IPS DF 6.9 (cell line): ENCODE measurements around the gene MPG.

ENCODE experiments used
- DNase-seq: peaks from one replicate; pipeline ENCODE4 v3.0.0-alpha.2; 2013; ENCODE audit warnings: low read depth, low spot score
- H3K27ac ChIP-seq: one replicate; pipeline ENCODE4 v1.5.1; 2013; ENCODE audit warnings: low read length, control low read depth
- H3K27me3 ChIP-seq: 2 replicates; pipeline ENCODE4 v1.6.1; 2013; ENCODE audit warnings: mild to moderate bottlenecking, low read length; ENCODE audit not compliant: control insufficient read depth, insufficient read depth
- H3K36me3 ChIP-seq: 2 replicates; pipeline ENCODE4 v1.6.1; 2013; ENCODE audit warnings: low read length; ENCODE audit not compliant: control insufficient read depth, insufficient read depth
- H3K4me1 ChIP-seq: 2 replicates; pipeline ENCODE4 v1.6.1; 2013; ENCODE audit warnings: low read length; ENCODE audit not compliant: control insufficient read depth, insufficient read depth
- H3K4me3 ChIP-seq: 2 replicates; pipeline ENCODE4 v1.5.1; 2013; ENCODE audit warnings: mild to moderate bottlenecking, low read length
- H3K9me3 ChIP-seq: 2 replicates; pipeline ENCODE4 v1.6.1; 2013; ENCODE audit warnings: low read length, inconsistent platforms; ENCODE audit not compliant: control insufficient read depth, insufficient read depth
- WGBS: extraction: QIAGEN DNeasy Blood & Tissue Kit; methylation state at CpG from one replicate; pipeline ENCODE4 v1.1.7; 2013; ENCODE audit warnings: mixed read lengths, missing lambda C conversion rate; ENCODE audit not compliant: insufficient read length, insufficient coverage; 5-methylcytosine and 5-hydroxymethylcytosine counted together

The MPG gene

DNA sequence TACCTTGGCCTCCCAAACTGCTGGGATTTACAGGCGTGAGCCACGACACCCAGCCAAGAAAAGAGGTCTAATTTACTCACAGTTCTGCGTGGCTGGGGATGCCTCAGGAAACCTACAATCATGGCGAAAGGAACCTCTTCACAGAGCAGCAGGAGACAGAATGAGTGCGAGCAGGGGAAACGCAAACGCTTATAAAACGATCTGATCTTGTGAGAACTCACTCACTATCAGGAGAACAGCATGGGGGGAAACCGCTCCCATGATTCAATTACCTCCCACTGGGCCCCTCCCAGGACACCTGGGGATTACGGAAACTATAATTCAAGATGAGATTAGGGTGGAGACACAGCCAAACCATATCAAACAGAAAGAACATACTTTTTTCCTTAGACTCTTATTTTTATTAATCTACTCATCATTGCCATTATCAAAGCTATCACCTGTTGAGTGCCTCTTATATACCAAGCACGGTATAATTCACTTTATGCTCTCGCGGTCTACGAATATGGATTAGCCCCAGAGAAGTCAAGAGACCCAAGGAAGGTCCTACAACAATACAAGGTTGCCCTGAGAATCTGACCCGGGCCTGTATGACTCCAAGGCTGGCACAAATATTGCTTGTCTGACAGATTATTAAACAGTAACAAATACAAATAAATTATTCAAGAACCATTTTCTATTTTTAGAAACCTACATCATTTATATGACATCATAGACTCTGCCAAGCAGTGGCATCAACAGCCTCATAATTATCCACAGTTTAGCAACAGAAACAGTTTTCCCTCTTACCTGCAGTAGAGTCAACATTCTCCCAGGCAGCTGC, 27.0 kb upstream of the MPG start:
- Histone ChIP-seq H3K27ac (no peak overlapping the region), H3K36me3 (peaks cover 13% of the 10 kb centered on the region), H3K4me3 (no peak overlapping the region), H3K9me3 (no peaks in the 10 kb centered on the region), H3K27me3 (no peaks in the 10 kb centered on the region), H3K4me1 (no peaks in the 10 kb centered on the region)
- no peak for DNase-seq
- WGBS, result no CpG with 5 or more reads among the region's 15 CpGs

GRCh38 chr16:53346-54236, 24.4 kb upstream of the MPG start, which contains the start of the genes POLR3K and SNRNP25:
POLR3K (minus strand) TSS chr16:53608; CDS start chr16:53586, 22 bp downstream.
SNRNP25 (plus strand) TSS chr16:53828; CDS start chr16:54017, 189 bp downstream.
- Histone ChIP-seq H3K9me3 (no peaks in the 10 kb centered on the region), H3K27ac (no peak within 1 kb of the TSS), H3K36me3 (peaks cover 29% of the 10 kb centered on the region), H3K4me1 (no peaks in the 10 kb centered on the region), H3K4me3 (peak within 1 kb of the TSS; percentile 72; the same call in 1 of the 2 replicates), H3K27me3 (no peaks in the 10 kb centered on the region)
- DNase-seq, result peak; percentile 88
- WGBS, result no CpG with 5 or more reads among the region's 91 CpGs

DNA sequence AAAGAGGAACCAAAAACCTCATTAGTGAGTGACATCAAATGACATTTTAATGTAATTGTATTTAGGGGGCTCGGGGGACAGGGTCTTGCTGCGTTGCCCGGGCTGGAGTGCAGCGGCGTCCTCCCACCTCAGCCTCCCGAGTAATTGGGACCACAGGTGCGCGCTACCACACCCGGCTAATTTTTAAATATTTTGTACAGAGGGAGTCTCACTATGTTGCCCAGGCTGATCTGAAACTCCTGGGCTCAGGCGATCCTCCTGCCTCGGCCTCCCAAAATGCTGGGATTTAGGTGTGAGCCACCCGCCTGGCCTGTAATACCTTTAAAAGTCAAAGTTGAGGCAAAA, 23.8 kb upstream of the MPG start:
- no CpG with 5 or more reads among the region's 12 CpGs for WGBS
- Histone ChIP-seq H3K4me1 (no peaks in the 10 kb centered on the region), H3K27me3 (no peaks in the 10 kb centered on the region), H3K27ac (no peak overlapping the region), H3K9me3 (no peaks in the 10 kb centered on the region), H3K36me3 (peaks cover 29% of the 10 kb centered on the region), H3K4me3 (peak overlapping the region; percentile 72; the same call in 1 of the 2 replicates)
- DNase-seq, result no peak

DNA sequence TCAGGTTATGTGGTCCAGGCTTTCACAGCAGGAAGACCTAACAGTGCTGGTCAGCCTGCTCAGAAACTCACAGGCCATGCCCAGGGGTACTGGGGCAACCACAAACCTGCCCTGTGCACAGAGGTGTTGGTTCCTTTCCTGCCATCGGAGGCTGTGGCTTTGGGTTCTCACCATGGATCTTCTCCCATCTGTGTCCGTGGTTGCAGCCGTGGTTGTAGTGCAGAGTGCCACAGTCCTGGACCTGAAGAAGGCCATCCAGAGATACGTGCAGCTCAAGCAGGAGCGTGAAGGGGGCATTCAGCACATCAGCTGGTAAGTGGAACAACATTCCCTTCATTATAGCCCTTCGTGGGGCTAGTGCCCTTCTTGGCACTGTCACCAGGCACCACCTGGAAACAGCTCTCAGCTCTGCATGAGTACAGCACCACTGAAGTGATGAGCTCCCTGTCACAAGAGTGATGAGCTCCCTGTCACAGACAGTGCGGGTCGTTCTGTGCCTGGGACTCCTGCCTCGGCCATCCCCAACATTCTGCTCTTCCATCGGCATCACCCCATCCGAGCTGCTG, 22.4 kb upstream of the MPG start:
- no peak overlapping the region for H3K27ac ChIP-seq
- H3K27me3 ChIP-seq, result no peaks in the 10 kb centered on the region
- no peak for DNase-seq
- no peaks in the 10 kb centered on the region for H3K9me3 ChIP-seq
- H3K36me3 ChIP-seq, result peaks cover 31% of the 10 kb centered on the region
- no CpG with 5 or more reads among the region's 11 CpGs for WGBS
- H3K4me1 ChIP-seq, result no peaks in the 10 kb centered on the region
- H3K4me3 ChIP-seq, result no peak overlapping the region

DNA sequence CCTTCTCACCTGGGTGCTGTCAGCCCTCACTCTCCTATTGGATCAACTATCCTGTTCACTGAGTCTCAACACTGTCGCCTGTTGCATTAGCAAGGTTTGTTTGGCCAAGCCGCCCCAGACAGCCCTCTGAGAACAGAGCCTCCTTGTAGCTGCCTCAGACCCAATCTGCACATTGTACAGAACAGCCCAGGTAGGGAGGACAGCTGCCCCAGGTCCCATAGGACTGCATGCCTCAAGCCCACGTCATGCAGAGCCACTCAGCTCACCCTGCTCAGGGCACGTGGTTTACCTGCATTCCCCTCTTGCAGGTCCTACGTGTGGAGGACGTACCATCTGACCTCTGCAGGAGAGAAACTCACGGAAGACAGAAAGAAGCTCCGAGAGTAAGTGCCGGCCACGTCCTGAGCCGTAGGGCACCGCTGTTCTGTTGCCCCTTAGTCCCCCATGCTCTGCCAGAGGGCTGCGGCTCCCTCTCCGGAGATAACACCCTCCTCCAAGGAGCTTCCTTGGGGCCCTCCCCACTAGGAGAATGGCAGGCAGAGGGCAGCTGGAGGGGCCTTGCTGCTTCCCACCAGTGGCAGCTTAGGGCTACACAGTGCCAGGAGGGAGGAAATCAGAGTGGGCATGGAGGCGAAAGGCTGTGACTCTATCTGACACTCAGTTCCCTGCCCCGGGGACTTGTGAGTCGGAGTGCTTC, 21.6 kb upstream of the MPG start:
- H3K4me1 ChIP-seq, result no peaks in the 10 kb centered on the region
- no peaks in the 10 kb centered on the region for H3K9me3 ChIP-seq
- no peak for DNase-seq
- H3K36me3 ChIP-seq, result peaks cover 34% of the 10 kb centered on the region
- no peaks in the 10 kb centered on the region for H3K27me3 ChIP-seq
- no peak overlapping the region for H3K4me3 ChIP-seq
- no CpG with 5 or more reads among the region's 17 CpGs for WGBS
- no peak overlapping the region for H3K27ac ChIP-seq

DNA sequence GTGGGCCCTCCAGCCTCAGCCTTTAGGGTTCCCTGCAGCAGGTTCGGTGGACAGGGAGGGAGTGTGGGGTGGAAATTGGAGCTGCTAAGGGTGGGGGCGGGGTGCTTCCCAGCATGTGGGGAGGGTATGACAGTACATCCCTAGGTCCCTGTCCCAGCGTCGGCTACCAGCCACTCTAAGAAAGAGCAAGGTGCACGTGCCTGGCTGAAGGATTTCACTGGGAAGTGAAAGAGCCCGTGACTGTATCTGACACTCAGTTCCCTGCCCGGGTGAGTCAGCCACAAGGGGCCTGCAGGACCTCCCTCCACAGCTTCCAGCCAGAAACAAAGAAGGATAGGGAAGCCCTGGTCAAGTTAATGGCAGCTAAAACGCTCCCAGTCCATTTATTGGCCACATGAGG, 20.3 kb upstream of the MPG start:
- Histone ChIP-seq H3K4me3 (no peak overlapping the region), H3K36me3 (peaks cover 38% of the 10 kb centered on the region), H3K9me3 (no peaks in the 10 kb centered on the region), H3K27ac (no peak overlapping the region), H3K27me3 (no peaks in the 10 kb centered on the region), H3K4me1 (no peaks in the 10 kb centered on the region)
- no CpG with 5 or more reads among the region's 8 CpGs for WGBS
- DNase-seq, result no peak

- no CpG with 5 or more reads among the region's 29 CpGs for WGBS
Measured at GRCh38 chr16:58491-59439, 19.3 kb upstream of the MPG start.

DNA sequence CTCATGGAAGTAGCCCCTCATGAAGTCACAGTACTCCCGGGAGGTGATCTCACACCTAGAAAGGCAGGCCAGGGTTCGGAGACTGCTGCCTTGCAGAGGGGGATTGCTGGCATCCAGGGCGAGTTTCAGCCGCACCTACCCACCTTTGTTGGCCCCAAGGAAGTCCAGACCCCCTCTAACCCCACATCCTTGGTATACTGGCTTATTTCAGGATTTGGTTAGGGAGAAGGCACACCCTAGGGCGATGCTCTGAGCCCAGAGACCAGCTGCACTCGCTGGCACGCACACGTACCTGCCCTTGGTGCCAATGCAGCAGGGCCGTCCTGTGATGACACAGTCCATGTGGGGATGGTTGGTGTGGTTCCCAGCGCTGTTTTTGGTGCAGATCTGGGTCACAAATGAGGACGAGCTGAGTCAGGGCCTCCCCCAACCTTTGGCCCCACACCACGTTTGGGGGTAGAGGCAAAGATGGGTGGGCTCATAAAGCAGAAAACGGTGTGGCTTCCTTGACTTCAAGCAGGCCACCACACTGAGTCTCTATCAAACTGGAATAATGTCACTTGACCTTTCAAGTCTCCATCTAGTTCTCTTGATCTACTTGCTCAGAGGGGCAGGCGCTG, 18.5 kb upstream of the MPG start:
- no CpG with 5 or more reads among the region's 14 CpGs for WGBS
- no peak for DNase-seq

More at GRCh38 chr16:58491-59439, 19.3 kb upstream of the MPG start:
- Histone ChIP-seq H3K4me1 (no peaks in the 10 kb centered on the region), H3K4me3 (no peak overlapping the region), H3K27ac (no peak overlapping the region), H3K27me3 (no peaks in the 10 kb centered on the region), H3K36me3 (peaks cover 44% of the 10 kb centered on the region), H3K9me3 (no peaks in the 10 kb centered on the region)
- no peak for DNase-seq

DNA sequence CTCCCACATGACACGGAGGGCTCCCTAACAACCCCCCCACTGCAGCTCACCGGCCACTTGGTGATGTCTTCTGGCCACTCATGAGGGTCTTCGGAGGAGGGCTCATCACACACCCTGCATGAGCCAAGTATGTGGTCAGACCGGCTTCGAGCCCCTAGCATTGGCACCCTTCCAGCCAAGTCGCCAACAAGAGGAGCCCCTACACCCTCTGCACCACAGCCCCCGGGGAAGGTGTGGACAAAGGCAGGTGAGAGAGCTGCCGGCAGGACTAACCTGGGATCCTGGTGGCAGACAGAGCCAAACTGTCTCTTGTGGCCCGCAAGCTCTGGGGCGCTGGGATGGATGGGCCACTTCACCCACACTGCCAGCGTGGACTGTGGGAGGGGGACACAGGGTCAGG, 17.9 kb upstream of the MPG start:
- DNase-seq, result no peak
- WGBS, result no CpG with 5 or more reads among the region's 11 CpGs
- H3K36me3 ChIP-seq, result peaks cover 44% of the 10 kb centered on the region

More for the DNA sequence above, 18.5 kb upstream of the MPG start:
- Histone ChIP-seq H3K27ac (no peak overlapping the region), H3K4me1 (no peaks in the 10 kb centered on the region), H3K36me3 (peaks cover 44% of the 10 kb centered on the region), H3K4me3 (no peak overlapping the region), H3K9me3 (no peaks in the 10 kb centered on the region), H3K27me3 (no peaks in the 10 kb centered on the region)

More for the DNA sequence above, 17.9 kb upstream of the MPG start:
- Histone ChIP-seq H3K27ac (no peak overlapping the region), H3K4me1 (no peaks in the 10 kb centered on the region), H3K4me3 (no peak overlapping the region), H3K27me3 (no peaks in the 10 kb centered on the region), H3K9me3 (no peaks in the 10 kb centered on the region)
